K562 (cell line): Measurements from ENCODE around the gene ELOVL7. TPM values are rescaled to one million over a fixed set of nuclear protein-coding genes. Genes with fewer than 3 reads are reported as not detected.

Experiments
- ATAC-seq: fragments of 200-7000 bp; cut with Tn5 transposase; 3 replicates; pipeline ENCODE4 v1.9.1; 2020; ENCODE audit warnings: moderate library complexity
- BruUV-seq: library from RNA; stranded (reverse); fragments of 400-500 nt; replicated peaks from 2 replicates; lab custom pipeline; 2021; lab: Mats Ljungman, UMichigan
- CTCF ChIA-PET: fragments of 300-600 bp; formaldehyde crosslinking; extraction: SDS; loops from one replicate; lab custom pipeline; 2021; ENCODE audit warnings: low intra/inter-chr PET ratio; lab: Yijun Ruan, JAX
- POLR2A ChIA-PET: fragments of 300-600, 350-650 bp; sonication (Branson Sonifier 250); formaldehyde crosslinking; extraction: SDS; loops from one replicate; lab custom pipeline; 2021; ENCODE audit warnings: antibody characterized with exemption, inconsistent platforms; lab: Yijun Ruan, JAX
- DNase-seq, 4 experiments: peaks; one replicate each; pipeline versions ENCODE4 v3.0.0 to v3.0.0-alpha.2; 2011 to 2018; ENCODE audit warnings: low spot score in 3 of 4, mixed read lengths in 3 of 4; ENCODE audit errors: extremely low read depth in 1 of 4
- FAIRE-seq: peaks from 2 replicates; lab custom pipeline; 2011; peaks lifted over from hg19 to GRCh38; lab: Jason Lieb, UNC
- H2AFZ ChIP-seq: 2 replicates; pipeline ENCODE4 v1.6.0; 2011; ENCODE audit warnings: low read depth, low read length, control low read depth, inconsistent platforms
- H3K27ac ChIP-seq: fragments of 200-600 bp; 3 replicates; pipeline ENCODE4 v1.8.0; 2011; ENCODE audit warnings: low read depth, mild to moderate bottlenecking, control low read depth, inconsistent platforms, low read length, moderate library complexity, mixed read lengths; ENCODE audit errors: extremely low read depth
- H3K27me3 ChIP-seq, 2 experiments: fragments of 300-600 bp in 1 of 2; 2 replicates in 1 of 2; 3 replicates in 1 of 2; pipeline versions ENCODE4 v1.6.0 to v1.8.0; 2011; ENCODE audit warnings: inconsistent platforms in 2 of 2, low read length in 2 of 2, mild to moderate bottlenecking in 1 of 2, mixed read lengths in 1 of 2, moderate library complexity in 1 of 2; ENCODE audit not compliant: control insufficient read depth in 2 of 2, insufficient read depth in 2 of 2
- H3K36me3 ChIP-seq: fragments of 300-600 bp; 3 replicates; pipeline ENCODE4 v1.8.0; 2011; ENCODE audit warnings: mild to moderate bottlenecking, low read length, inconsistent platforms; ENCODE audit not compliant: control insufficient read depth, insufficient read depth
- H3K4me1 ChIP-seq, 2 experiments: fragments of 200-600 bp in 1 of 2; replicated peaks in 1 of 2; 2 replicates in 1 of 2; 3 replicates in 1 of 2; pipeline versions ENCODE4 v1.5.1 to v1.8.0; 2011; ENCODE audit warnings: inconsistent platforms in 2 of 2, low read length in 2 of 2, mild to moderate bottlenecking in 1 of 2, mixed read lengths in 1 of 2, moderate library complexity in 1 of 2; ENCODE audit not compliant: control insufficient read depth in 2 of 2, insufficient read depth in 2 of 2
- H3K4me2 ChIP-seq: 2 replicates; pipeline ENCODE4 v1.6.1; 2011; ENCODE audit warnings: low read length, control low read depth, inconsistent platforms, mixed read lengths; ENCODE audit not compliant: insufficient read depth
- H3K4me3 ChIP-seq: fragments of 200-600 bp; sonication (generic), shearing (Covaris generic); 2 replicates; pipeline ENCODE4 v1.5.1; 2016; ENCODE audit warnings: control low read depth, inconsistent platforms
- H3K79me2 ChIP-seq: fragments of 200-600 bp; 3 replicates; pipeline ENCODE4 v1.8.0; 2011; ENCODE audit warnings: low read length, inconsistent platforms; ENCODE audit not compliant: control insufficient read depth, insufficient read depth
- H3K9ac ChIP-seq, 2 experiments: 2 replicates each; pipeline versions ENCODE4 v1.6.0 to v1.6.1; 2011; ENCODE audit warnings: low read depth in 2 of 2, low read length in 2 of 2, control low read depth in 1 of 2, inconsistent platforms in 1 of 2, mild to moderate bottlenecking in 1 of 2, mixed read lengths in 1 of 2; ENCODE audit not compliant: insufficient read depth in 1 of 2
- H3K9me1 ChIP-seq: one replicate; pipeline ENCODE4 v1.6.0; 2011; ENCODE audit warnings: inconsistent platforms, mild to moderate bottlenecking, low read length, moderate library complexity; ENCODE audit not compliant: control insufficient read depth, insufficient read depth
- H3K9me3 ChIP-seq: replicated peaks from 2 replicates; pipeline ENCODE4 v1.5.1; 2011; ENCODE audit warnings: low read depth, low read length, inconsistent platforms; ENCODE audit not compliant: control insufficient read depth, insufficient read depth
- H4K20me1 ChIP-seq: replicated peaks from 2 replicates; pipeline ENCODE4 v1.6.1; 2011; ENCODE audit warnings: low read length, inconsistent platforms, mixed read lengths; ENCODE audit not compliant: control insufficient read depth, insufficient read depth
- ASH1L ChIP-seq: fragments of 450-650 bp; IDR thresholded peaks from 2 replicates; pipeline ENCODE4 v1.6.1; 2018; ENCODE audit warnings: borderline replicate concordance, mild to moderate bottlenecking, low read depth; ENCODE audit not compliant: partially characterized antibody
- EZH2 ChIP-seq: IDR thresholded peaks from 2 replicates; pipeline ENCODE4 v1.6.1; 2012; ENCODE audit warnings: low read depth, mild to moderate bottlenecking, inconsistent platforms, low read length, borderline replicate concordance
- FOXA1 ChIP-seq: fragments of 450-650 bp; IDR thresholded peaks from 2 replicates; pipeline ENCODE4 v1.6.1; 2016; ENCODE audit warnings: mild to moderate bottlenecking, borderline replicate concordance
- FOXM1 ChIP-seq, 2 experiments: fragments of 450-650 bp in 1 of 2; sonication (generic) in 1 of 2; formaldehyde crosslinking in 1 of 2; IDR thresholded peaks; 2 replicates each; pipeline versions ENCODE4 v1.6.1 to v1.9.0; 2017 to 2022; ENCODE audit warnings: low read depth in 2 of 2, mild to moderate bottlenecking in 2 of 2, missing genetic modification reagents in 1 of 2, moderate library complexity in 1 of 2
- NELFE ChIP-seq: IDR thresholded peaks from 2 replicates; pipeline ENCODE4 v1.6.1; 2011; ENCODE audit warnings: mild to moderate bottlenecking; ENCODE audit not compliant: insufficient read depth, insufficient read length
- WGBS: fragments of 100-300 bp; shearing (Covaris generic); methylation state at CpG from one replicate; pipeline ENCODE4 v1.1.6; 2016; ENCODE audit warnings: low coverage, mixed read lengths; ENCODE audit not compliant: insufficient coverage; ENCODE audit errors: missing lambda C conversion rate; 5-methylcytosine and 5-hydroxymethylcytosine counted together
- in situ Hi-C: fragments of 300-500 bp; cut with MboI; formaldehyde crosslinking; loops from 4 replicates; pipeline ENCODE4 v1.15.0; 2018; ENCODE audit warnings: inconsistent platforms, mixed read lengths
- intact Hi-C: fragments of 100-400 bp; cut with micrococcal nuclease; formaldehyde crosslinking; loops from 2 replicates; pipeline ENCODE4 v1.14.2; 2022
- polyA plus RNA-seq, 8 experiments: library from polyadenylated mRNA; depleted of rRNA in 4 of 8; stranded (reverse) in 5 of 8; unstranded in 3 of 8; fragments of >200 nt; fragmentation: Nextera tagmentation in 2 of 8; fragmentation: Illumina TruSeq in 1 of 8; extraction: Ambion mirVana in 2 of 8; extraction: Trizol in 1 of 8; gene quantifications; 2 replicates each; pipeline versions ENCODE4 v1.2.1 to v1.2.3, GENCODE V29; 2011 to 2014; ENCODE audit warnings: inconsistent platforms in 1 of 8, missing spikeins in 1 of 8
- total RNA-seq, 7 experiments: library from RNA; depleted of rRNA in 6 of 7; stranded (reverse); fragments of >200 nt in 6 of 7; fragmentation: Illumina TruSeq in 2 of 7; extraction: Trizol in 2 of 7; gene quantifications; 2 replicates each; pipeline versions ENCODE4 v1.2.1 to v1.2.3, GENCODE V29; 2011 to 2021; ENCODE audit warnings: low replicate concordance in 1 of 7
- TF ChIP-seq, protein P1 (sequence below): sonication (generic); formaldehyde crosslinking; IDR thresholded peaks from 2 replicates; pipeline ENCODE4 v1.9.0; 2022; ENCODE audit warnings: mild to moderate bottlenecking, missing genetic modification reagents
- TF ChIP-seq, protein P2 (sequence below): fragments of 250-450 bp; sonication (Bioruptor Pico); IDR thresholded peaks from 2 replicates; pipeline ENCODE4 v1.5.0; 2021

ELOVL7 gene
- total and polyA plus RNA-seq, 9 of the 15 experiments (the other 6 are each of a cell fraction or from before 2014, with no cell fraction given), result 4.5 to 12.3 (median 6.9) TPM

- H3K4me3 ChIP-seq, result no peak overlapping the region
- in situ Hi-C loops (no loop called here), intact Hi-C loops (no loop called here)
- H3K27me3 ChIP-seq, result no peaks in the 10 kb centered on the region
- ChIA-PET CTCF (no interaction called here), POLR2A (interaction anchor here (0.6 kb wide), 1 partner anchor 136 kb away, joined by 3 read pairs; no protein-coding TSS in a partner anchor)
- H4K20me1 ChIP-seq, result no peaks in the 10 kb centered on the region
- peaks cover 11% of the 10 kb centered on the region; the same call in 2 of the 3 replicates for H3K36me3 ChIP-seq
- DNase-seq (no peak), ATAC-seq (no peak), FAIRE-seq (no peak)
- no peak overlapping the region for H3K27ac ChIP-seq
- TF ChIP-seq, protein P1, sequence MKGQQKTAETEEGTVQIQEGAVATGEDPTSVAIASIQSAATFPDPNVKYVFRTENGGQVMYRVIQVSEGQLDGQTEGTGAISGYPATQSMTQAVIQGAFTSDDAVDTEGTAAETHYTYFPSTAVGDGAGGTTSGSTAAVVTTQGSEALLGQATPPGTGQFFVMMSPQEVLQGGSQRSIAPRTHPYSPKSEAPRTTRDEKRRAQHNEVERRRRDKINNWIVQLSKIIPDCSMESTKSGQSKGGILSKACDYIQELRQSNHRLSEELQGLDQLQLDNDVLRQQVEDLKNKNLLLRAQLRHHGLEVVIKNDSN (CRISPR knock-in tag), result no peak
- TF ChIP-seq EZH2 (no peak), FOXA1 (no peak), ASH1L (no peak), FOXM1 (IDR thresholded peaks at IDR 0.05; ENCODE audit: low read depth) (no peak), FOXM1 (CRISPR knock-in tag; IDR thresholded peaks at IDR 0.05; ENCODE audit: low read depth) (no peak), NELFE (no peak)
- TF ChIP-seq, protein P2, sequence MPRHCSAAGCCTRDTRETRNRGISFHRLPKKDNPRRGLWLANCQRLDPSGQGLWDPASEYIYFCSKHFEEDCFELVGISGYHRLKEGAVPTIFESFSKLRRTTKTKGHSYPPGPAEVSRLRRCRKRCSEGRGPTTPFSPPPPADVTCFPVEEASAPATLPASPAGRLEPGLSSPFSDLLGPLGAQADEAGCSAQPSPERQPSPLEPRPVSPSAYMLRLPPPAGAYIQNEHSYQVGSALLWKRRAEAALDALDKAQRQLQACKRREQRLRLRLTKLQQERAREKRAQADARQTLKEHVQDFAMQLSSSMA (CRISPR knock-in tag), result no peak
- no peaks in the 10 kb centered on the region for H3K9me1 ChIP-seq
- 92% methylated on average over 2 of the region's 2 CpGs for WGBS
- no peaks in the 10 kb centered on the region for H3K9me3 ChIP-seq
- no peak overlapping the region for H2AFZ ChIP-seq
- no peak overlapping the region for H3K4me2 ChIP-seq
- H3K79me2 ChIP-seq, result no peaks in the 10 kb centered on the region
- H3K4me1 ChIP-seq, result no peaks in the 10 kb centered on the region
- no TSS peak for BruUV-seq
- H3K9ac ChIP-seq, result no peak overlapping the region
Measured at GRCh38 chr5:60891667-60892066, 47.6 kb upstream of the ELOVL7 start.
